ENCODE data around the gene EGLN2. TPM values are rescaled to one million over a fixed set of nuclear protein-coding genes. Genes with fewer than 3 reads are reported as not detected.
"Not testable (repeated sequence)": the region's sequence is repeated elsewhere in the genome, so short reads cannot be mapped to it uniquely, and the experiment has no call there.

Gene EGLN2
- total RNA-seq, 1 donor from 2014 or later, result 27.0 TPM

- Histone ChIP-seq H3F3A (ENCODE audit: low read depth) (peaks cover 44% of the 10 kb centered on the region), H3K4me2 (no peak overlapping the region), H3K36me3 (no peaks in the 10 kb centered on the region), H3K9me3 (ENCODE audit: low read depth) (no peaks in the 10 kb centered on the region), H3K79me2 (ENCODE audit: low read depth) (peaks cover 49% of the 10 kb centered on the region), H2AFZ (replicated peaks) (no peak overlapping the region), H3K27ac (no peak overlapping the region), H3K4me1 (peaks cover 26% of the 10 kb centered on the region), H3K4me3 (no peak overlapping the region), H3K9ac (no peak overlapping the region), H3K27me3 (peaks cover 16% of the 10 kb centered on the region), H4K20me1 (ENCODE audit: low read depth) (peaks cover 72% of the 10 kb centered on the region)
- Mint-ChIP-seq H3K36me3 (peaks cover 15% of the 10 kb centered on the region), H3K4me1 (peaks cover 69% of the 10 kb centered on the region), H3K27ac (no peak overlapping the region), H3K9me3 (no peaks in the 10 kb centered on the region), H3K4me3 (no peak overlapping the region), H3K27me3 (ENCODE audit: insufficient read depth, low read depth) (peaks cover 15% of the 10 kb centered on the region)
- no peak for DNase-seq (ENCODE audit: low spot score)
- no peak for TF ChIP-seq EZH2phosphoT487 (IDR thresholded peaks at IDR 0.05)
Measured at GRCh38 chr19:40808021-40808325, 9.0 kb downstream of the EGLN2 start.

DNA sequence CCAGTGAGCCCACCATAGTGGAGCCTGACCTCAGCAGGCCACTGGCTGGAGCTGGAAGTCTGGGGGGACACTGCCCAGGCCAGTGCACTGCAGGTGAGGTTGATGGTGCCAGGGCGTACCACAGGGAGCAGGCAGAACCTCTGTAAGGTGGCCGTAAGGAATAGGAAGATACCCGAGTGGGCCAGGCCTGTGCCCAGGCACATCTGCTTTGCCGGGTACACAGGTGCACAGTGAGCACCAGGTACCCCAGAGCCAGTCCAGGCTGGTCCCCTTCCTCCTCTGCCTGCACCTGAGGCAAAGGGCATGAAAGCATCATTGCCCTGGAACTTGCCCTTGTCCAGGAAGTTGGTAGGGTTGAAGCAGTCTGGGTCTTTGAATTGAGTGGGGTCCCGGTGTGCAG, 9.5 kb downstream of the EGLN2 start:
- H3K4me3 Mint-ChIP-seq, result no peak overlapping the region
- H3K27me3 Mint-ChIP-seq (ENCODE audit: insufficient read depth, low read depth), result peaks cover 13% of the 10 kb centered on the region
- TF ChIP-seq EZH2 (IDR thresholded peaks at IDR 0.05) (no peak), EZH2phosphoT487 (IDR thresholded peaks at IDR 0.05) (no peak), CTCF (IDR thresholded peaks at IDR 0.05) (no peak)
- peaks cover 13% of the 10 kb centered on the region for H3K36me3 Mint-ChIP-seq
- Histone ChIP-seq H3K9ac (no peak overlapping the region), H4K20me1 (ENCODE audit: low read depth) (peaks cover 67% of the 10 kb centered on the region), H3K79me2 (ENCODE audit: low read depth) (peaks cover 44% of the 10 kb centered on the region), H3K9me3 (ENCODE audit: low read depth) (no peaks in the 10 kb centered on the region), H3K4me2 (no peak overlapping the region), H2AFZ (replicated peaks) (no peak overlapping the region), H3K27ac (no peak overlapping the region), H3K36me3 (no peaks in the 10 kb centered on the region), H3K27me3 (peaks cover 19% of the 10 kb centered on the region), H3K4me1 (peaks cover 24% of the 10 kb centered on the region), H3F3A (ENCODE audit: low read depth) (peaks cover 44% of the 10 kb centered on the region), H3K4me3 (no peak overlapping the region)
- no peak for DNase-seq (ENCODE audit: low spot score)
- peaks cover 66% of the 10 kb centered on the region for H3K4me1 Mint-ChIP-seq
- H3K27ac Mint-ChIP-seq, result no peak overlapping the region
- no peaks in the 10 kb centered on the region for H3K9me3 Mint-ChIP-seq

DNA sequence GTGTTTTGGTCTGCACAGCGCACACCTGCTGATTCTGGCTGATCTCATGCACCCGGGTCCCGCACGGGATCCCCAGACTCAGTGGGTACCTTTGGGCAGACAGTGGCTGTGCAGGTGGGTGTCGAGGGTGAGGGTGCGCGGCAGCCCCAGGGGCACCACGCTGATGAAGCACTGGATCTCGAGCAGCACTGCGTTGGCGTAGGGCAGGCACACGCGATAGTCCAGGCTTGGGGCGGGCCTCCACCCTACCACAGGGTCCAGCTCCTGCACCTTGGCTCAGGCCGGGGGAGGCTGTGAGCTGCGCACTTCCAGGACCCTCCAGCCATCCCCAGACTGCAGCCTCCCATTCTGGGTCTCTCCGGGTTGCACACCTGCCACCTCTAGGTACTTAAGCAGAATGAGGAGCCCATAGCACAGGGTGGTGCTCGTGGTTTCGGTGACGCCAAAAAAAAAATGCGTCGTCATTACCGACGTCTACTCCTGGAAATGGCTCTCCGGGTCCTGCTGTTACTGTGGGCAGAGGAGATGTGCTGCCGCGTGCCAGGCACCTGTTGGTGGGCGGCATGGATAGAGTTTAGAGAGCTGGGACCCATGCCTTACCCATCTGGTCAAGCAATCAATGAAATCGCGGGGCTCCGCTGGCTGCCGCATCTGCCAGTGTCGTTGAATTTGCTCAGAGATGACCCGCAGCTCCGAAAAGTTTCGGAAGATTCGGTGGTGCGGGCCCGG, 10.5 kb downstream of the EGLN2 start:
- Histone ChIP-seq H3K36me3 (no peaks in the 10 kb centered on the region), H3K27ac (no peak overlapping the region), H3K79me2 (ENCODE audit: low read depth) (peaks cover 33% of the 10 kb centered on the region), H3K9me3 (ENCODE audit: low read depth) (no peaks in the 10 kb centered on the region), H3K4me1 (peaks cover 29% of the 10 kb centered on the region), H3K9ac (no peak overlapping the region), H2AFZ (replicated peaks) (no peak overlapping the region), H4K20me1 (ENCODE audit: low read depth) (peaks cover 56% of the 10 kb centered on the region), H3K27me3 (peaks cover 19% of the 10 kb centered on the region), H3K4me2 (peak overlapping the region; percentile 80), H3F3A (ENCODE audit: low read depth) (peaks cover 44% of the 10 kb centered on the region), H3K4me3 (no peak overlapping the region)
- H3K9me3 Mint-ChIP-seq, result no peaks in the 10 kb centered on the region
- H3K27ac Mint-ChIP-seq, result no peak overlapping the region
- peaks cover 11% of the 10 kb centered on the region for H3K36me3 Mint-ChIP-seq
- peaks cover 13% of the 10 kb centered on the region for H3K27me3 Mint-ChIP-seq (ENCODE audit: insufficient read depth, low read depth)
- peaks cover 63% of the 10 kb centered on the region for H3K4me1 Mint-ChIP-seq
- DNase-seq (ENCODE audit: low spot score), result no peak
- TF ChIP-seq CTCF (IDR thresholded peaks at IDR 0.05) (no peak), EZH2 (IDR thresholded peaks at IDR 0.05) (no peak), EZH2phosphoT487 (IDR thresholded peaks at IDR 0.05) (no peak)
- peak overlapping the region; percentile 91 for H3K4me3 Mint-ChIP-seq

DNA sequence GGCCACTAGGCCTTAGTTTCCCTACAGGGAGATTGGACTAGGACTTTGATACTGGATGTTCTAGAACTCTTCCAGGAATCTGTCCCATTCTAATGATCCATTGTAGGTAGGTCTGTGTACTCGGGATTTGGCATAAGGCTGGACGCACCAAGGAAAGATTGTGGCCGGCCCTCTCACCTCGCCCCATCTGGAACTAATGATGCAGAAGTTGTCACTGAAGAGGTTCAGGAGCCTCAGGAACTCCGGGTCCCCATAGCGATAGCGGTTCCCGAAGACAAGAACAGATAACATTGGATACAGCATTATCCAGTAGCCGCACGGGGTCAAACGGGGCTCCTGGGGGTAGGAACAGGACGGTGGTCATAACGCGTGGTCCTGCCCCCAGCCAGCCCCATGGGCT, 11.2 kb downstream of the EGLN2 start:
- Mint-ChIP-seq H3K9me3 (no peaks in the 10 kb centered on the region), H3K27me3 (ENCODE audit: insufficient read depth, low read depth) (peaks cover 15% of the 10 kb centered on the region), H3K36me3 (peaks cover 8% of the 10 kb centered on the region), H3K4me1 (peaks cover 61% of the 10 kb centered on the region), H3K4me3 (peak overlapping the region; percentile 91), H3K27ac (no peak overlapping the region)
- H2AFZ ChIP-seq (replicated peaks), result no peak overlapping the region
- H3K4me3 ChIP-seq, result peak overlapping the region; percentile 45
- peaks cover 29% of the 10 kb centered on the region for H3K4me1 ChIP-seq
- no peak for DNase-seq (ENCODE audit: low spot score)
- H3K9me3 ChIP-seq (ENCODE audit: low read depth), result no peaks in the 10 kb centered on the region
- peaks cover 27% of the 10 kb centered on the region for H3K79me2 ChIP-seq (ENCODE audit: low read depth)
- H3K4me2 ChIP-seq, result peak overlapping the region; percentile 80
- H3K27ac ChIP-seq, result no peak overlapping the region
- H3K27me3 ChIP-seq, result peaks cover 19% of the 10 kb centered on the region
- no peak overlapping the region for H3K9ac ChIP-seq
- H3K36me3 ChIP-seq, result no peaks in the 10 kb centered on the region
- H4K20me1 ChIP-seq (ENCODE audit: low read depth), result peaks cover 50% of the 10 kb centered on the region
- peaks cover 44% of the 10 kb centered on the region for H3F3A ChIP-seq (ENCODE audit: low read depth)
- TF ChIP-seq EZH2 (IDR thresholded peaks at IDR 0.05) (no peak), EZH2phosphoT487 (IDR thresholded peaks at IDR 0.05) (no peak), CTCF (IDR thresholded peaks at IDR 0.05) (no peak)

DNA sequence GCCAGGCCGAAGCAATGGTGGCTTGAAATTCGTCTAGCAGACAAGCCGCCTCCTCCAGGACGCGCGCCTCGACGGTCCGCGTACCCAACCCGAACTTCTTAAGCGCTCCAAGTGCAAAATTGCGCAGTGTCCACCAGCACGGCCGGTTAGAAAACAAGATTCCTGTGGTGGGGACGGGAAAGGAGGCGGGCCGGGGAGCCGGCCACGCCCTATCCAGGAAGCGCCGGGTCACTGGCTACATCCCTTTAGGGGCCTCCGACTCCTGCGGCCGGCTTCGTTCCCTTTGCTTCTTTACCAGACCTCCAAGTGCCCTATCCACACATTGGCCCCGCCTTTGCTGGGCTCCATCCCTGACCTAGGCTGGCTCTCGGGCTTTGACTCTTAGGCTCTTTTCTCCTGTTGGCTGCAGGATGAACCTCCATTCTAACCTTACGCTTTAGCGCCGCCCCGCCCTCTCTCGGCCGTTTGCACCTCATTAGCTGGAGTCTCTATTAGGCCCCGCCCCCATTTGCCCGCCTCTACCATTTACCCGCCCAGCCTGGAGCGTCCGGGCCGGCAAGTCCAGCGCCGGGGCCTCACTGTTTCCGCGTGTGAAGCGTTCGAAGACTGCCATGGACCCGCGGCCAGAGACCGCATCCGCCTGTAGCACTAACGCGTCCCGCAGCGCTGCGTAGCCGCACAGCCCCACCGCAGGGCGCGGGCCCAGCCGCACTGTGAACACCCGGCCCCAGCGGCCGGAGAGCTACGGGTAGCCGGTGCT, 11.8 kb downstream of the EGLN2 start:
- Histone ChIP-seq H3K4me2 (peak overlapping the region; percentile 80), H3K4me1 (peaks cover 28% of the 10 kb centered on the region), H3K27me3 (peaks cover 19% of the 10 kb centered on the region), H3K4me3 (peak overlapping the region; percentile 45), H3F3A (ENCODE audit: low read depth) (peaks cover 40% of the 10 kb centered on the region), H4K20me1 (ENCODE audit: low read depth) (peaks cover 43% of the 10 kb centered on the region), H3K79me2 (ENCODE audit: low read depth) (peaks cover 20% of the 10 kb centered on the region)
- not testable (repeated sequence) for H3K9ac ChIP-seq; H3K36me3 ChIP-seq; H3K36me3 Mint-ChIP-seq; H3K9me3 ChIP-seq (ENCODE audit: low read depth); H3K27ac ChIP-seq; H2AFZ ChIP-seq (replicated peaks); H3K9me3 Mint-ChIP-seq
- H3K4me3 Mint-ChIP-seq, result peak overlapping the region; percentile 91
- peaks cover 15% of the 10 kb centered on the region for H3K27me3 Mint-ChIP-seq (ENCODE audit: insufficient read depth, low read depth)
- H3K4me1 Mint-ChIP-seq, result peaks cover 59% of the 10 kb centered on the region
- H3K27ac Mint-ChIP-seq, result peak overlapping the region; percentile 93
- DNase-seq (ENCODE audit: low spot score), result peak; percentile 90

All from neural progenitor cell (in vitro differentiated cells).